GM19452 (cell line): ENCODE results near the gene ZNF846.
"Not testable (repeated sequence)": the region's sequence is repeated elsewhere in the genome, so short reads cannot be mapped to it uniquely, and the experiment has no call there.

Source experiments
- ATAC-seq: cut with Tn5 transposase; IDR thresholded peaks from one replicate; pipeline ENCODE4 v1.9.1; 2021; ENCODE audit not compliant: unreplicated experiment

The ZNF846 gene

DNA sequence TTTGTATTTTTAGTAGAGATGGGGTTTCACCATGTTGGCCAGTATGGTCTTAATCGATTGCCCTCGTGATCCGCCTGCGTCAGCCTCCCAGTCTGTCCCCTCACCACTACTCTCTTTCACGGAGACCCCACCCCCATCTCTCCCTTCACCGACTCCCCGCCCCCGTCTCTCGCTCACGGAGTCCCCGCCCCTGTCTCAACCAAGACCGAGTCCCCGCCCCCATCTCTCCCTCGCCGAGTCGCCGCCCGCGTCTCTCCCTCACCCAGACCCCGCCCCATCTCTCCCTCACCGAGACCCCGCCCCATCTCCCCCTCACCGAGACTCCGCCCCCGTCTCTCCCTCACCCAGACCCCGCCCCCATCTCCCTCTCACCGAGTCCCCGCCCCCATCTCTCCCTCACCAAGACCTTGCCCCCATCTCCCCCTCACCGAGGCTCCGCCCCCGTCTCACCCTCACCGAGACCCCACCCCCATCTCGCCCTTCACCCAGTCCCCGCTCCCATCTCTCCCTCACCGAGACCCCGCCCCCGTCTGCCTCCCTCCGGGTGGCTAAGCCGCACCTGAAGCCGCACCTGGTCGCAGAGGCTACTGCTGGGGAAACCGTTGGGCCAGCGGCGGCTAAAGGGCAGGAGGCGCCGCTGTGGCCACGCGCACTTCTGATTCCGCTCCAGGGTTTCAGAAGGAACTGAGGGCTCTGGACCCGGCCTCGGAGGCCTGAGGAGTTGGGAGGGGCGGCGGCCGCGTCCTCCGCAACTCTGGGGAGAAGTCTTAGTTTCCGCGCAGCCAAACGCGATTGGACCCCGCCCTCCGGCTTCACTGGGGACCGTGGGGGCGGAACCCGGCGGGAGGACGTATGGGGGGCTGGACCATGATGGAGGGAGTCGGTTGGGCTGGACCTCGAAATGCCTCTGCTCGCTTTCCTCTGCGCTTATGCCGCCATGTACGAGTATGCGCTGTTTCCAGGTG is 17.1 kb upstream of the ZNF846 start:
- peak; percentile 69 for ATAC-seq

DNA sequence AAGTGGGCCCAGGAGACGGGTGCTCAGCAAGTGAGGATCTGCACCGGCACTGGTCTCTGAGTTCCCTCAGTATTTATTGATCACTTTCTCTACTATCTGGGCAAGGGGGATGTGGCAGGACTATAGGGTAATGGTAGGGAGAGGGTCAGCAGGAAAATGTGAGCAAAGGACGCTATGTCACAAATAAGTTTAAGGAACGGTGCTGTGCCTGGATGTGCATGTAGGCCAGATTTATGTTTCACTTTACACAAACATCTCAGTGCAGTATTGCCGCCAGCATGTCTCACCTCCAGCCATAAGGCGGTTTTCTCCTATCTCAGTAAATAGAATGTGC is 15.6 kb upstream of the ZNF846 start:
- ATAC-seq, result not testable (repeated sequence)

DNA sequence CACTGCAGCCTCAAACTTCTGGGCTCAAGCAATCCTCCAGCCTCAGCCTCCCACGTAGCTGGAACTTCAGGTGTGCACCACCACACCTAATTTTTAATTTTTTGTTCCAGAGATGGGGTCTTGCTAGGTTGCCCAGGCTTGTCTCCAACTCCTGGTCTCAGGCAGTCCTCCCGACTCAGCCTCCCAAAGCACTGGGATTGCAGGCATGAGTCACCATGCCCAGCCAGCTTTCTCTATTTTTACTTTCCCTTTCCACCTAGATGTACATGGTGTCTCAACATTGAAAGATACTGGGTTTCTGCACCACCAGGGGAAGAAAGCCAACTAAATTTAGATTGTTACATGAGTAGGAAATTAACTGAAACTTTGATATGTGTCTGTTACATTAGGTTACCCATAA is 13.8 kb upstream of the ZNF846 start:
- no peak for ATAC-seq

GRCh38 chr19:9757544-9758501 is 10.7 kb downstream of the ZNF846 start:
- ATAC-seq, result no peak

DNA sequence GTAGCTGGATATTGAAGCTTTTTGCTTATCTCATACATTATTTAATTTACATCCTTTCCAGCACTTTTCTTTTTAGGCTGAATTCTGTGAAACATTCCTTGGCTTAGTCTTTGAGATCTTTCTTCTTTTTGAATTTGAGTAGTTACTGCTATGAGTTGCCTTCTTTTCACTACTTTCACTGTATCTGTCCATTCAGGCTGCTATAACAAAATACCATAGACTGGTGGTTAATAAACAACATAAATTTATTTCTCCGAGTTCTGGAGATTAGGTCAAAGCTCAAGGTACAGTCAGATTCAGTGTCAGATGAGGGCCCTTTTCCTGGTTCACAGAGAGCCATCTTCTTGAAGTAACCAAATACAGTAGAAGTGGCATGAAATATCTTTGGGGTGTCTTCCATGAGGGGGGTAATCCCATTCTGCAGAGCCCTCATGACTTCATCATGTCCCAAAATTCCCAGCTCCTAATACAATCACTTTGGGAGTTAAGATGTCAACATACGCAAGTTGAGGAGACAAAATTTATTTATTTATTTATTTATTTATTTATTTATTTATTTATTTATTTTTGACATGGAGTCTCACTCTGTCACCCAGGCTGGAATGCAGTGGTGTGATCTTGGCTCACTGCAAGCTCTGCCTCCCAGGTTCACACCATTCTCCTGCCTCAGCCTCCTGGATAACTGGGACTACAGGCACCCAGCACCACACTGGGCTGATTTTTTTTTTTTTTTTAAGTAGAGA is 15.7 kb downstream of the ZNF846 start:
- ATAC-seq, result no peak

GRCh38 chr19:9751446-9751845 is 17.1 kb downstream of the ZNF846 start:
- no peak for ATAC-seq

DNA sequence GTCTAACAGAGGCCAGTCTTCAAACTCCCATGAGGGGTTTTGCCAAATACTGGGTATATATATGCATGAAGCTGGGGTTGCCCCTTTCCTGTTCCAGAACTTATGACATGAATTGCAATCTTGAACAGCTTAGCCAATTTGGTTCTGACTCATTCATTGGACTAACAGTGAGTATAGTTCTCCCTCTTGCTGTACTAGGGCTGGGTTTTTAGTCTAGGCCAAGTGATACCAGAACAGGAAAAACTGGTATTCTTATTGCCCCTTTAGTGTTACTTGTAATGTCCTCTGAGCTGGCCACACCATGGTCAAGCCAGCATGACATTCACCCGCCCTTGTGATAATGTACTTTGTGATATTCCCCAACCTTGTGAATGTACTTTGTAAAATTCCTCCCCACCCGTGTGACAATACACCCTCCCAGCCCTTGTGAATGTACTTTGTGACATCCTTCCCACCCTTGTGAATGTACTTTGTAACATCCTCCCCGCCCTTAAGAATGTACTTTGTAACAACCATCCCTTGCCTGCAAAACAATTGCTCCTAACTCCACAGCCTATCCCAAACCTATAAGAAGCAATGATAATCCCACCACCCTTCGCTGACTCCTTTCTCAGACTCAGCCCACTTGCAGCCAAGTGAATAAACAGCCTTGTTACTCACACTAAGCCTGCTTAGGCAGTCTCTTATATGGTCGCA is 26.9 kb downstream of the ZNF846 start:
- no peak for ATAC-seq

- ATAC-seq, result no peak
Measured at GRCh38 chr19:9735986-9736385, 32.6 kb downstream of the ZNF846 start.

GRCh38 chr19:9730056-9730455 is 38.5 kb downstream of the ZNF846 start:
- ATAC-seq, result not testable (repeated sequence)

GRCh38 chr19:9729162-9729561 is 39.4 kb downstream of the ZNF846 start:
- ATAC-seq, result no peak

GRCh38 chr19:9727644-9728043 is 40.9 kb downstream of the ZNF846 start:
- ATAC-seq, result no peak

GRCh38 chr19:9725508-9726201 is 42.9 kb downstream of the ZNF846 start:
- ATAC-seq, result not testable (repeated sequence)

GRCh38 chr19:9724157-9724556 is 44.4 kb downstream of the ZNF846 start:
- no peak for ATAC-seq

DNA sequence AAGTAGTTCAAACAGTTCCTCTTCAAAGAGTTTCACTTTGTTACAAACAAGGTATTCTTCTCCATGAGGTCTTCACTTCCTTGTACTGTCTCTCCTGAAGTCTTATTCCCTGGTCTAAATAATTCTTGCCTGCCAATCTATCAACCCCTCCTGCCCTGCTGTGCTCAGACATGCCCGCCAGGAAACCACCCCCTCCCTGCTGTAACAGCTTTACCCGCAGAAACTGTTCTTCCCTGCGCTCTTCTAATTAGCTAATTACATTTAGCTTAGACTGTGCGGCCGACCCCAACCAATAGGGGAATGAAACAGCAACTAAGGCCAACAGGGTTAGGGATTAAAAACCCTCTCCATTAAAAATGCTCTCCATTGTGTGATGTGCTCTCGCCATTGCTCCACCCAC is 46.7 kb downstream of the ZNF846 start:
- no peak for ATAC-seq

- ATAC-seq, result no peak
Measured at GRCh38 chr19:9720541-9720940, 48.0 kb downstream of the ZNF846 start.

DNA sequence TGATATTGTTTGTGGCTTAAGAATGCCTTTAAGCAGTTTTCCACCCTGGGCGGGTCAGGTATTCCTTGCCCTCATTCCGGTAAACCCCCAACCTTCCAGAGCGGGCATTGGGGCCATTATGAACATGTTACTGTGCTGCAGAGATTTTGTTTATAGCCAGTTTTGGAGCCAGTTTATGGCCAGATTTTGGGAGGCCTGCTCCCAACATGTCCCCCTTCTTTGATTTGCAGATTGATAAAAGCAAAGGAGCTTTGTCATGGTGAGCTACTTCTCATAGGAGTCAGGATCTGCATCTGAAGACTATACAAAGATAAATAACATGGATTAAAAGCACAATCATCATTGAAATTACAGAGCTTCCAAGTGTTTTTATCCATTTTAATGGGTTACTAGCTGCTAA is 56.7 kb downstream of the ZNF846 start:
- ATAC-seq, result no peak

- no peak for ATAC-seq
Measured at GRCh38 chr19:9709305-9709704, 59.2 kb downstream of the ZNF846 start.

GRCh38 chr19:9705836-9706235 is 62.7 kb downstream of the ZNF846 start:
- ATAC-seq, result no peak

GRCh38 chr19:9702186-9702585 is 66.4 kb downstream of the ZNF846 start:
- ATAC-seq, result no peak
